Skin of body (tissue), 2 donors: Measurements from ENCODE around the gene ULK3. TPM values are rescaled to one million over a fixed set of nuclear protein-coding genes. Genes with fewer than 3 reads are reported as not detected.

ENCODE experiments used
- small RNA-seq: library from RNA; depleted of rRNA; stranded (forward); fragments of <200 nt; gene quantifications from one replicate; pipeline ENCODE3, GENCODE V24; 2014; ENCODE audit warnings: low replicate concordance
- total RNA-seq: library from RNA; depleted of rRNA; stranded (reverse); fragments of >200 nt; gene quantifications from one replicate; pipeline ENCODE4 v1.2.3, GENCODE V29; 2014

Gene ULK3
- total RNA-seq, 1 donor from 2014 or later, result 23.4 TPM

Small RNA genes within 50 kb of the gene (small RNA-seq; reads per million reads assigned to genes)
- gene CPLX3 (not detected), gene MIR4513 (not detected), gene MIR6882 (0.17 reads per million)

Other genes with a start within 250 kb of the ULK3 start
- gene CLK3, start 227.3 kb downstream of the ULK3 start, total RNA-seq, result 41.1 TPM
- gene EDC3, start 147.1 kb downstream of the ULK3 start, total RNA-seq, result 14.7 TPM
- gene CYP1A1, start 117.6 kb downstream of the ULK3 start, total RNA-seq, result 0.69 TPM
- 0.10 TPM for gene CYP1A2, start 94.3 kb downstream of the ULK3 start, total RNA-seq
- gene CSK, start 61.1 kb downstream of the ULK3 start, total RNA-seq, result 21.4 TPM
- 0.20 TPM for gene LMAN1L, start 30.3 kb downstream of the ULK3 start, total RNA-seq
- gene CPLX3, start 16.5 kb downstream of the ULK3 start, total RNA-seq, result 0.20 TPM
- gene SCAMP2, start 30.2 kb upstream of the ULK3 start, total RNA-seq, result 21.6 TPM
- gene MPI, start 46.9 kb upstream of the ULK3 start, total RNA-seq, result 23.3 TPM
- gene FAM219B, start 63.7 kb upstream of the ULK3 start, total RNA-seq, result 43.4 TPM
- 56.3 TPM for gene COX5A, start 94.9 kb upstream of the ULK3 start, total RNA-seq
- 2.1 TPM for gene RPP25, start 113.6 kb upstream of the ULK3 start, total RNA-seq
- 3.2 TPM for gene SCAMP5, start 152.4 kb upstream of the ULK3 start, total RNA-seq
- 10.8 TPM for gene PPCDC, start 180.4 kb upstream of the ULK3 start, total RNA-seq